DOHH2 (cell line): ENCODE data around the gene GAB1.

Source experiments
- H3F3A ChIP-seq: fragments of 200-600 bp; sonication (generic), shearing (Covaris generic); 2 replicates; pipeline ENCODE4 v1.6.0; 2016; ENCODE audit warnings: antibody characterized with exemption, mild to moderate bottlenecking; ENCODE audit not compliant: control insufficient read depth, insufficient read depth
- H3K27ac ChIP-seq: fragments of 200-600 bp; sonication (generic); 2 replicates; pipeline ENCODE4 v1.5.1; 2014; ENCODE audit warnings: low read depth, mild to moderate bottlenecking, low read length, moderate library complexity
- H3K27me3 ChIP-seq: fragments of 200-600 bp; sonication (generic); 2 replicates; pipeline ENCODE4 v1.6.1; 2014; ENCODE audit warnings: mild to moderate bottlenecking, low read length, mixed read lengths; ENCODE audit not compliant: control insufficient read depth
- H3K36me3 ChIP-seq: fragments of 200-600 bp; sonication (generic); 2 replicates; pipeline ENCODE4 v1.6.1; 2014; ENCODE audit warnings: mild to moderate bottlenecking, low read length, moderate library complexity, mixed read lengths; ENCODE audit not compliant: control insufficient read depth
- H3K4me1 ChIP-seq: fragments of 200-600 bp; sonication (generic); 2 replicates; pipeline ENCODE4 v1.6.1; 2014; ENCODE audit warnings: mild to moderate bottlenecking, low read length, mixed read lengths; ENCODE audit not compliant: control insufficient read depth
- H3K4me2 ChIP-seq: fragments of 200-600 bp; sonication (generic); 2 replicates; pipeline ENCODE4 v1.6.0; 2014; ENCODE audit warnings: mild to moderate bottlenecking, low read length, moderate library complexity
- H3K4me3 ChIP-seq: fragments of 200-600 bp; sonication (generic); 2 replicates; pipeline ENCODE4 v1.5.1; 2014; ENCODE audit warnings: mild to moderate bottlenecking, low read length, mixed read lengths
- H3K79me2 ChIP-seq: fragments of 200-600 bp; sonication (generic); 2 replicates; pipeline ENCODE4 v1.6.1; 2014; ENCODE audit warnings: mild to moderate bottlenecking, low read length, mixed read lengths; ENCODE audit not compliant: control insufficient read depth
- H3K9me2 ChIP-seq: fragments of 200-600 bp; sonication (generic); replicated peaks from 2 replicates; pipeline ENCODE4 v1.6.1; 2014; ENCODE audit warnings: mild to moderate bottlenecking, low read length, mixed read lengths; ENCODE audit not compliant: control insufficient read depth
- H3K9me3 ChIP-seq: fragments of 200-600 bp; sonication (generic); 2 replicates; pipeline ENCODE4 v1.6.1; 2014; ENCODE audit warnings: antibody characterized with exemption, low read length, mixed read lengths; ENCODE audit not compliant: control insufficient read depth, insufficient read depth
- H4K20me1 ChIP-seq: fragments of 200-600 bp; sonication (generic); 2 replicates; pipeline ENCODE4 v1.6.0; 2014; ENCODE audit warnings: low read depth, mild to moderate bottlenecking, antibody characterized with exemption, low read length, moderate library complexity; ENCODE audit not compliant: control insufficient read depth, insufficient read depth
- EZH2phosphoT487 ChIP-seq: fragments of 200-600 bp; sonication (generic); IDR thresholded peaks from 2 replicates; pipeline ENCODE4 v1.6.1; 2017; ENCODE audit warnings: borderline replicate concordance, mild to moderate bottlenecking, antibody characterized with exemption, low read length, moderate library complexity, mixed read lengths
- TF ChIP-seq, protein P1 (sequence below): fragments of 200-600 bp; sonication (generic); IDR thresholded peaks from one replicate; pipeline ENCODE4 v1.5.1; 2014; ENCODE audit warnings: antibody characterized with exemption, mild to moderate bottlenecking, low read depth, low read length; ENCODE audit not compliant: poor library complexity, severe bottlenecking

The GAB1 gene

DNA sequence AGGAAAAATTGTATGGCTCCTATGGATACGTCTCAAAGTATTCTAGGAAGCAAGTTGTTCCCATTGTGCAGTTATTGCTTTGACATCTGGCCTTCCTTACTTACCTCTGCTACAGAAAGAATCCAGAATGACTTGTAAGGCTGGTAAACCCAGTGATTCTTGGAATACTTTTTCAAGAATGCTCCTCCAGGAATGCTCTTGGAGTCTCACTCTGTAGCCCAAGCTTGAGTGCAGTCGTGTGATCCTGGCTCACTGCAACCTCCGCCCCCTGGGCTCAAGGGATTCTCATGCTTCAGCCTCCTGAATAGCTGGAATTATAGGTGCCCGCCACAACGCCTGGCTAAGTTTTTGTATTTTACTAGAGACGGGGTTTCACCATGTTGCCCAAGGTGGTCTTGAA is 38.1 kb downstream of the GAB1 start:
- Histone ChIP-seq H4K20me1 (no peaks in the 10 kb centered on the region), H3K9me2 (no peaks in the 10 kb centered on the region), H3K27ac (no peak overlapping the region), H3K4me3 (no peak overlapping the region), H3K27me3 (no peaks in the 10 kb centered on the region), H3K79me2 (peaks cover 81% of the 10 kb centered on the region), H3K36me3 (peaks cover 5% of the 10 kb centered on the region; the same call in 1 of the 2 replicates), H3K4me2 (no peak overlapping the region), H3K4me1 (peaks cover 83% of the 10 kb centered on the region), H3F3A (peaks cover 21% of the 10 kb centered on the region), H3K9me3 (peaks cover 3% of the 10 kb centered on the region; the same call in 1 of the 2 replicates)
- no peak for TF ChIP-seq EZH2phosphoT487
- TF ChIP-seq, protein P1, sequence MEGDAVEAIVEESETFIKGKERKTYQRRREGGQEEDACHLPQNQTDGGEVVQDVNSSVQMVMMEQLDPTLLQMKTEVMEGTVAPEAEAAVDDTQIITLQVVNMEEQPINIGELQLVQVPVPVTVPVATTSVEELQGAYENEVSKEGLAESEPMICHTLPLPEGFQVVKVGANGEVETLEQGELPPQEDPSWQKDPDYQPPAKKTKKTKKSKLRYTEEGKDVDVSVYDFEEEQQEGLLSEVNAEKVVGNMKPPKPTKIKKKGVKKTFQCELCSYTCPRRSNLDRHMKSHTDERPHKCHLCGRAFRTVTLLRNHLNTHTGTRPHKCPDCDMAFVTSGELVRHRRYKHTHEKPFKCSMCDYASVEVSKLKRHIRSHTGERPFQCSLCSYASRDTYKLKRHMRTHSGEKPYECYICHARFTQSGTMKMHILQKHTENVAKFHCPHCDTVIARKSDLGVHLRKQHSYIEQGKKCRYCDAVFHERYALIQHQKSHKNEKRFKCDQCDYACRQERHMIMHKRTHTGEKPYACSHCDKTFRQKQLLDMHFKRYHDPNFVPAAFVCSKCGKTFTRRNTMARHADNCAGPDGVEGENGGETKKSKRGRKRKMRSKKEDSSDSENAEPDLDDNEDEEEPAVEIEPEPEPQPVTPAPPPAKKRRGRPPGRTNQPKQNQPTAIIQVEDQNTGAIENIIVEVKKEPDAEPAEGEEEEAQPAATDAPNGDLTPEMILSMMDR = no peak

DNA sequence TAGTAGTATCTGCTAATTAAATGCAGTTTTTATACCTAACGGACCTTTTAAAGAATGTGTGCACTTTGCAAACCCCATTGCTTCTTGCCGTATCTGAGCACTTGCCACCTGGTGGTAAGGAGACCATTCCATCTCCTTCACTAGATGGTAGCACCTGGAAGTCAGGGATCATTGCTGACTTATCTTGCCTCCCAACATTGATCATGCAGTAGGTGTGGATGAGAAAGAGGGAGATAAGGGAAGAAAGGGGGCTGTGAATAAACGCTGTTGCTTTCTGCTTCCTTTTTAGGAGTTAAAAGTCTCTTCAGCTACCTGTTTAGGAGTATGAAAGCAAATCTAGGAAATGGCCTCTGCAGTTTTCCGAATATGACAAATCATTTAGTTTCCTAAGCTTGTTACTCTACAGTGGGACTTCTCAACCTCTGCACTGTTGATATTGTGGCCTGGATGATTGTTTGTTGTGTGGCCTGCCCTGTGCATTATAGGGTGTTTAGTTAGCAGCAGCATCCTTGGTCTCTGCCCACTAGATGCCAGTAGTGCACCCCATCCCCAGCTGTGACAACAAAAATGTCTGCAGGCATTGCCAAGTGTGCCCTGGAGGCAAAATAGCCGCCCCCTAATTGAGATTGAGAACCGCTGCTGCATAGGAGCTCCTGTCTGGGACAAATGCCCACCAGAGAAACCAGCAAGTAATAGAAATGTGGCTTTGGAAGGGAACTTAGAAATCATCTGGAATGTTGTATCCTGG is 38.8 kb downstream of the GAB1 start:
- H3K4me3 ChIP-seq = peak overlapping the region; percentile 58

DNA sequence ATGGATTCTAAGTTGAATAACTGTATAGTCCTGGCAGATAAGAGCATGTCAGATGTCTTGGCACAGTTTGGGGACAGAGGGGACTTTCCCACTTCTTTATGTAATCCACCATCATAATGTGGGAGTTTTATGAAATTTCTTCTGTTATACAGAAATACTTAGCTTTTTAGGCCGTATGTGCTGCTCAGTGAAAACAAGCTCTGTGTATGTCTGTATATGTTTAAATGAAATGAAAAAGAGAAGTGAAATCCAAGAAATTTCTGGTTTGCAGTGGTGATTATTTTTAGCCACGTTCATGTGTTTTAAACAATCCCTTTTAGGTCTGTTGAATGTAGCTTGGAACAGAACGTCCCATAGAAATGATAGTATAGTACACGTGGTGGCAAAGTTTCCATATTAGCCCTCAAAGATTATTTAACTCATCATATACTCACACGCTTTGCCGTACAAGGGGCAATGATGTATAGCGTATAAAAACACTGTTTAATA is 41.0 kb downstream of the GAB1 start:
- no peaks in the 10 kb centered on the region for H4K20me1 ChIP-seq
- peak overlapping the region; percentile 95 for H3K27ac ChIP-seq
- peak overlapping the region; percentile 81 for H3K4me2 ChIP-seq
- H3K4me1 ChIP-seq = peaks cover 94% of the 10 kb centered on the region
- TF ChIP-seq EZH2phosphoT487 = no peak
- TF ChIP-seq, protein P1 = no peak
- H3K9me3 ChIP-seq = no peaks in the 10 kb centered on the region
- peaks cover 91% of the 10 kb centered on the region for H3K79me2 ChIP-seq
- H3K36me3 ChIP-seq = peaks cover 10% of the 10 kb centered on the region; the same call in 1 of the 2 replicates
- no peaks in the 10 kb centered on the region for H3K27me3 ChIP-seq
- H3F3A ChIP-seq = peaks cover 30% of the 10 kb centered on the region
- H3K4me3 ChIP-seq = peak overlapping the region; percentile 58
- H3K9me2 ChIP-seq = no peaks in the 10 kb centered on the region

More for the DNA sequence above, 38.8 kb downstream of the GAB1 start:
- H3K4me2 ChIP-seq = peak overlapping the region; percentile 81
- H3K79me2 ChIP-seq = peaks cover 81% of the 10 kb centered on the region
- no peaks in the 10 kb centered on the region; the same call in 1 of the 2 replicates for H3K9me3 ChIP-seq
- H3K9me2 ChIP-seq = no peaks in the 10 kb centered on the region
- TF ChIP-seq EZH2phosphoT487 = no peak
- TF ChIP-seq, protein P1 = peak; percentile 76
- no peaks in the 10 kb centered on the region for H4K20me1 ChIP-seq
- H3K36me3 ChIP-seq = peaks cover 5% of the 10 kb centered on the region; the same call in 1 of the 2 replicates
- H3F3A ChIP-seq = peaks cover 21% of the 10 kb centered on the region
- no peaks in the 10 kb centered on the region for H3K27me3 ChIP-seq
- H3K4me1 ChIP-seq = peaks cover 85% of the 10 kb centered on the region
- peak overlapping the region; percentile 95 for H3K27ac ChIP-seq
